GM21423 (cell line): ENCODE data around the gene TRIM17.

Experiments used
- ATAC-seq: cut with Tn5 transposase; IDR thresholded peaks from one replicate; pipeline ENCODE4 v1.9.1; 2021; ENCODE audit warnings: mild to moderate bottlenecking, moderate library complexity; ENCODE audit not compliant: unreplicated experiment

The TRIM17 gene

GRCh38 chr1:228417483-228418203, 982 bp upstream of the TRIM17 start:
- no peak for ATAC-seq

GRCh38 chr1:228417061-228417460, 400 bp upstream of the TRIM17 start:
- ATAC-seq: no peak

- no peak for ATAC-seq
Observed at GRCh38 chr1:228415853-228416216, 826 bp downstream of the TRIM17 start.

GRCh38 chr1:228415221-228415620, 1.4 kb downstream of the TRIM17 start:
- no peak for ATAC-seq

- no peak for ATAC-seq
Observed at GRCh38 chr1:228414511-228415211, 2.0 kb downstream of the TRIM17 start.

GRCh38 chr1:228413241-228414010, 3.2 kb downstream of the TRIM17 start:
- ATAC-seq: no peak

- no peak for ATAC-seq
Observed at GRCh38 chr1:228411548-228412430, 4.9 kb downstream of the TRIM17 start.

- ATAC-seq: no peak
Observed at GRCh38 chr1:228411121-228411520, 5.5 kb downstream of the TRIM17 start.

GRCh38 chr1:228410671-228411070, 6.0 kb downstream of the TRIM17 start:
- no peak for ATAC-seq

- ATAC-seq: no peak
Observed at GRCh38 chr1:228410015-228410414, 6.6 kb downstream of the TRIM17 start.

GRCh38 chr1:228408869-228409805, 7.5 kb downstream of the TRIM17 start:
- no peak for ATAC-seq

- no peak for ATAC-seq
Observed at GRCh38 chr1:228408041-228408868, 8.4 kb downstream of the TRIM17 start.

- ATAC-seq: no peak
Observed at GRCh38 chr1:228407106-228408040, 9.3 kb downstream of the TRIM17 start.

GRCh38 chr1:228405979-228406228, 10.8 kb downstream of the TRIM17 start:
- ATAC-seq: peak; percentile 20

- ATAC-seq: no peak
Observed at GRCh38 chr1:228405200-228405978, 11.3 kb downstream of the TRIM17 start.

GRCh38 chr1:228404107-228404720, 12.4 kb downstream of the TRIM17 start:
- no peak for ATAC-seq

- ATAC-seq: no peak
Observed at GRCh38 chr1:228403231-228403631, 13.4 kb downstream of the TRIM17 start.
